Progenitor cell of endocrine pancreas (in vitro differentiated cells): Measurements from ENCODE around the gene CREBBP. TPM values are rescaled to one million over a fixed set of nuclear protein-coding genes. Genes with fewer than 3 reads are reported as not detected.

Source experiments
- DNase-seq: peaks from one replicate; pipeline ENCODE4 v3.0.0; 2021; ENCODE audit warnings: low spot score; ENCODE audit not compliant: unreplicated experiment
- H3K27ac Mint-ChIP-seq: 2 replicates; pipeline ENCODE4 v1.8.0; 2021; ENCODE audit warnings: mild to moderate bottlenecking, moderate library complexity, mixed read lengths
- H3K27me3 Mint-ChIP-seq: 2 replicates; pipeline ENCODE4 v1.8.0; 2021; ENCODE audit warnings: mixed read lengths
- H3K36me3 Mint-ChIP-seq: 2 replicates; pipeline ENCODE4 v1.8.0; 2022; ENCODE audit warnings: mixed read lengths; ENCODE audit not compliant: insufficient read depth
- H3K4me1 Mint-ChIP-seq: 2 replicates; pipeline ENCODE4 v1.8.0; 2021; ENCODE audit warnings: low read depth, mixed read lengths
- H3K4me3 Mint-ChIP-seq: 2 replicates; pipeline ENCODE4 v1.8.0; 2021; ENCODE audit warnings: low read depth, mild to moderate bottlenecking, moderate library complexity, mixed read lengths
- H3K9me3 Mint-ChIP-seq: 2 replicates; pipeline ENCODE4 v1.8.0; 2021; ENCODE audit warnings: low read depth, mixed read lengths
- total RNA-seq: library from RNA; stranded (reverse); gene quantifications from 2 replicates; pipeline ENCODE4 v1.2.1, GENCODE V29; 2021
- TF ChIP-seq, protein P1 (sequence below): fragments of 200-600 bp; sonication (generic); IDR thresholded peaks from one replicate; pipeline ENCODE4 v1.5.0; 2021; ENCODE audit warnings: antibody characterized with exemption, mild to moderate bottlenecking; ENCODE audit not compliant: unreplicated experiment

The CREBBP gene
- total RNA-seq, 1 donor from 2014 or later: 144 TPM

DNA sequence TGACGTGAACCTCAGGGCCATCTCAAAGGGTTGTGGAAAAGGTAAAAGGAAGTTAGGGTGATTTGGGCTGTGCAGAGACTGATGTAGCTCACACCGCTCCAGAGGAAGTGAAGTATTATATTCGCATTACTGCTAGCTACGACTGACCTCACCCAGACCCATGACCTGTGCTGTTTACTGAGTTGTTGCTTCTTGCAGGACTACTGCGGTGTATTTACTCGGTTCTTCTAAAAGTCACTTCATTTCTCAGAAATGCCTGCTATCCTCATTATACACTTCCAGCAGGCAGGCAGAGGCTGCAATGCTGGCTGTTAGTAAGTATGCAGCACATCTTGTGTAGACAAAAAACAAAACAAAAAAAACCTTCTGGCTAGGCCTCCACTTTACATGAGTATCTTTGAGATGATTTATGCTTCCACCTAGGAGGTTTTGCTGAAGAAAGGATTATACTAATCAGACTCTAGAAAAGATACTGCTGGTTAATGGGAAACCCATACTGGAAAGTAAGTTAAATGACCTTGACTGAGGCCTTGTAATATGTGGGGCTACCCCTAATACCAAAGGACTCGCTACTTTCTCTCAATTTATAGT, 76.0 kb downstream of the CREBBP start:
- Mint-ChIP-seq H3K4me1 (peaks cover 29% of the 10 kb centered on the region), H3K36me3 (peaks cover 20% of the 10 kb centered on the region), H3K4me3 (no peak overlapping the region), H3K9me3 (no peaks in the 10 kb centered on the region), H3K27ac (peak overlapping the region; percentile 68), H3K27me3 (no peaks in the 10 kb centered on the region)
- no peak for DNase-seq
- TF ChIP-seq, protein P1, sequence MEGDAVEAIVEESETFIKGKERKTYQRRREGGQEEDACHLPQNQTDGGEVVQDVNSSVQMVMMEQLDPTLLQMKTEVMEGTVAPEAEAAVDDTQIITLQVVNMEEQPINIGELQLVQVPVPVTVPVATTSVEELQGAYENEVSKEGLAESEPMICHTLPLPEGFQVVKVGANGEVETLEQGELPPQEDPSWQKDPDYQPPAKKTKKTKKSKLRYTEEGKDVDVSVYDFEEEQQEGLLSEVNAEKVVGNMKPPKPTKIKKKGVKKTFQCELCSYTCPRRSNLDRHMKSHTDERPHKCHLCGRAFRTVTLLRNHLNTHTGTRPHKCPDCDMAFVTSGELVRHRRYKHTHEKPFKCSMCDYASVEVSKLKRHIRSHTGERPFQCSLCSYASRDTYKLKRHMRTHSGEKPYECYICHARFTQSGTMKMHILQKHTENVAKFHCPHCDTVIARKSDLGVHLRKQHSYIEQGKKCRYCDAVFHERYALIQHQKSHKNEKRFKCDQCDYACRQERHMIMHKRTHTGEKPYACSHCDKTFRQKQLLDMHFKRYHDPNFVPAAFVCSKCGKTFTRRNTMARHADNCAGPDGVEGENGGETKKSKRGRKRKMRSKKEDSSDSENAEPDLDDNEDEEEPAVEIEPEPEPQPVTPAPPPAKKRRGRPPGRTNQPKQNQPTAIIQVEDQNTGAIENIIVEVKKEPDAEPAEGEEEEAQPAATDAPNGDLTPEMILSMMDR: no peak

DNA sequence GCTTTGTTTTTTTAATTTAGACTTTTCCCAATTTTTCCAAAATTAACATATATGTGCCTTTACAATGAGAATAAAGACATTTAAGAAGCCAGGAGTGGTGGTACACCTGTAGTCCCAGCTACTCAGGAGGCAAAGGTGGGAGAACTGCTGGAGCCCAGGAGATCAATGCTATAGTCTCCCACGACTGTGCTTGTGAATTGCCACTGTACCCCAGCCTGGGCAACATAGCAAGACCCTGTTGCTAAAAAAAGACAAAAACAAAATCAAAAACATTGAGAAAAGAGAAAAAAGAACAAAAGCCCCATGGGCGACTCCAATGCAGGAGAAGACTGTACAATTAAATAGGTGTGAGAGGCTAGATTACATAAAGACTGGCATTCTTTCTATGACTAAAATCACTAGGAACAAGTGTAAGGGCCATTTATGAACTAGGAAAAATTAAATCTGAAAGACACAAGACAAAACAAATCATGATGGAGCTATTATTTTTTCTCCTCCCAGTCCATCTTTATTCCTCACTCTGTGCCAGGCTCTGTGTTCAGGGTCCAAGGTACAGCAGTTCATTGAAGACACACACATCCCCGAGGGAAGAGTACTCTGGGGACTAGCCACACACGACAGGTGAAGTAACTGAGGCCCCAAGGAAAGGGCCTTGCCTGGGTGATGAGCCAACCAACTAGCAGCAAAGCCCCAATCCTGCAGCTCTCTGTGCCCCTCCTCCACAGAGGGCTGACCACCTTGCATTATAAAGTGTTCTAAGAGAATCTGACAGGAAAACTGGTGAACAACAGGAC, 79.8 kb downstream of the CREBBP start:
- peaks cover 26% of the 10 kb centered on the region for H3K4me1 Mint-ChIP-seq
- DNase-seq: no peak
- no peaks in the 10 kb centered on the region for H3K9me3 Mint-ChIP-seq
- TF ChIP-seq, protein P1: no peak
- H3K27ac Mint-ChIP-seq: peak overlapping the region; percentile 1
- no peak overlapping the region for H3K4me3 Mint-ChIP-seq
- H3K36me3 Mint-ChIP-seq: peaks cover 9% of the 10 kb centered on the region
- H3K27me3 Mint-ChIP-seq: no peaks in the 10 kb centered on the region

DNA sequence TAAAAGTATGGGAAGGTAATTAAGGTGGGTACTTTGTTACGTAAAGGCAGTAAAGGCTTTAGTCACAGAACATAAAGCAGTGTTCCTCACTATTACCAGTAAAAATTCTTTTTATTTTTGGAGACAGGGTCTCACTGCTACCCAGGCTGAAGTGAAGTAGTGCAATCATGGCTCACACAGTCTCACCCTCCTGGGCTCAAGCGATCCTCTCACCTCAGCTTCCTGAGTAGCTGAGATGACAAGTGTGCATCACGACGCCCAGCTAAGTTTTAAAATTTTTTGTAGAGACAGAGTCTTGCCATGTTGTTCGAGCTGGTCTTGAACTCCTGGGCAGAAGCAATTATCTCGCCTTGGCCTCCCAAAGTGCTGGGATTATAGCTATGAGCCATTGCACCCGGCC, 80.5 kb downstream of the CREBBP start:
- Mint-ChIP-seq H3K9me3 (no peaks in the 10 kb centered on the region), H3K4me3 (no peak overlapping the region), H3K4me1 (peaks cover 21% of the 10 kb centered on the region), H3K27me3 (no peaks in the 10 kb centered on the region), H3K27ac (peak overlapping the region; percentile 1), H3K36me3 (peaks cover 9% of the 10 kb centered on the region)
- TF ChIP-seq, protein P1: no peak
- no peak for DNase-seq

DNA sequence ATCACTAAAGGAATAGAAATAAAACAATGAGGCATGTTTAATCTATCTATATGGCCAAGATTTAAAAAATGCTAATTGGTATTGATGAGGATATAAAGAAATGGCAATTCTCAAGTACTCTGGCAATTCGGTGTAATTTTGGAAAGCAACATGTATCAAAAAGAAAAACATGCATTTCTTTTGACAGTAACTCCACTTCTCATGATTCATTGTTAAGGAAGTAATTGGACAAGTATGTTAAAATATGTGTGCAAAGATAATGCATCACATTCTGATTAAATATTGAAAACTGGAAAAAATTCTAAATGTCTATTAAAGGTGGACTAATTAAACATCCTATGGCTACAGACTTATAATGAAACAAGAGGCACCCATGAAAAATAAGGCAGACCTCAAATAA, 81.2 kb downstream of the CREBBP start:
- H3K4me3 Mint-ChIP-seq: no peak overlapping the region
- no peaks in the 10 kb centered on the region for H3K27me3 Mint-ChIP-seq
- peaks cover 7% of the 10 kb centered on the region for H3K36me3 Mint-ChIP-seq
- DNase-seq: no peak
- H3K27ac Mint-ChIP-seq: no peak overlapping the region
- H3K4me1 Mint-ChIP-seq: peaks cover 16% of the 10 kb centered on the region
- TF ChIP-seq, protein P1: no peak
- no peaks in the 10 kb centered on the region for H3K9me3 Mint-ChIP-seq

DNA sequence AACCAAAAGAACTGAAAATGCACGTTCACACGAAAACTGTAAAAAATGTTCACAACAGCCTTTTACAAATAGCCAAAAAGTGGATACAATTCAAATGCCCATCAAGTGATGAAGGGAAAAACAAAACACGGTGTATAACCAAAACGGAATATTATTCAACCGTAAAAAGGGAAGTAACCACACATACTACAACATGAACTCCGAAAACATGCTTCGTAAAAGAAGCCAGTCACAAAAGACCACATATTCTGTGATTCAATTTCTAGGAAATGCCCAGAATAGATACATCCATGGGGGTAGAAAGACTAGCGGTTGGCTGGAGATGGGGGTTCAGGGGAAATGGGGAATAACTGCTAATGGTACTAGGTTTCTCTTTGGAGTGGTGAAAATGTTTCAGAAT, 81.7 kb downstream of the CREBBP start:
- TF ChIP-seq, protein P1: no peak
- no peak overlapping the region for H3K4me3 Mint-ChIP-seq
- no peak overlapping the region for H3K27ac Mint-ChIP-seq
- H3K27me3 Mint-ChIP-seq: no peaks in the 10 kb centered on the region
- peaks cover 11% of the 10 kb centered on the region for H3K4me1 Mint-ChIP-seq
- no peaks in the 10 kb centered on the region for H3K9me3 Mint-ChIP-seq
- no peak for DNase-seq
- H3K36me3 Mint-ChIP-seq: peaks cover 4% of the 10 kb centered on the region
